HG03175 (cell line): ENCODE results near the gene FGGY.
"Not testable (repeated sequence)": the region's sequence is repeated elsewhere in the genome, so short reads cannot be mapped to it uniquely, and the experiment has no call there.

ENCODE experiments used
- ATAC-seq: cut with Tn5 transposase; IDR thresholded peaks from one replicate; pipeline ENCODE4 v1.9.1; 2021; ENCODE audit warnings: mild to moderate bottlenecking, moderate library complexity; ENCODE audit not compliant: unreplicated experiment

FGGY gene

GRCh38 chr1:59609245-59609644 lies 312.4 kb downstream of the FGGY start:
- ATAC-seq: no peak

GRCh38 chr1:59610499-59610898 lies 313.6 kb downstream of the FGGY start:
- not testable (repeated sequence) for ATAC-seq

- ATAC-seq: no peak
Observed at GRCh38 chr1:59617434-59617833, 320.5 kb downstream of the FGGY start.

GRCh38 chr1:59619557-59619956 lies 322.7 kb downstream of the FGGY start:
- no peak for ATAC-seq

GRCh38 chr1:59625384-59625783 lies 328.5 kb downstream of the FGGY start:
- no peak for ATAC-seq

GRCh38 chr1:59631561-59632255 lies 334.8 kb downstream of the FGGY start:
- ATAC-seq: no peak

- no peak for ATAC-seq
Observed at GRCh38 chr1:59635097-59635496, 338.2 kb downstream of the FGGY start.

- no peak for ATAC-seq
Observed at GRCh38 chr1:59638231-59638711, 341.4 kb downstream of the FGGY start.

GRCh38 chr1:59639266-59639665 lies 342.4 kb downstream of the FGGY start:
- no peak for ATAC-seq

GRCh38 chr1:59640851-59641250 lies 344.0 kb downstream of the FGGY start:
- no peak for ATAC-seq

GRCh38 chr1:59641836-59642235 lies 344.9 kb downstream of the FGGY start:
- ATAC-seq: no peak

GRCh38 chr1:59643526-59643925 lies 346.6 kb downstream of the FGGY start:
- no peak for ATAC-seq

- ATAC-seq: no peak
Observed at GRCh38 chr1:59645893-59646292, 349.0 kb downstream of the FGGY start.

GRCh38 chr1:59653142-59653958 lies 356.5 kb downstream of the FGGY start:
- not testable (repeated sequence) for ATAC-seq

GRCh38 chr1:59653968-59654367 lies 357.1 kb downstream of the FGGY start:
- no peak for ATAC-seq

- ATAC-seq: no peak
Observed at GRCh38 chr1:59657873-59658465, 361.1 kb downstream of the FGGY start.

GRCh38 chr1:59664166-59664565 lies 367.3 kb downstream of the FGGY start:
- ATAC-seq: no peak

- no peak for ATAC-seq
Observed at GRCh38 chr1:59666106-59666505, 369.2 kb downstream of the FGGY start.

- no peak for ATAC-seq
Observed at GRCh38 chr1:59667020-59667419, 370.1 kb downstream of the FGGY start.

GRCh38 chr1:59669752-59670312 lies 372.9 kb downstream of the FGGY start:
- ATAC-seq: no peak

- ATAC-seq: no peak
Observed at GRCh38 chr1:59670662-59671061, 373.8 kb downstream of the FGGY start.
